GM21447 (cell line): Measurements from ENCODE around the gene TERB2.
"Not testable (repeated sequence)": the region's sequence is repeated elsewhere in the genome, so short reads cannot be mapped to it uniquely, and the experiment has no call there.

Source experiments
- ATAC-seq: cut with Tn5 transposase; IDR thresholded peaks from one replicate; pipeline ENCODE4 v1.9.1; 2021; ENCODE audit not compliant: unreplicated experiment

TERB2 gene, protein sequence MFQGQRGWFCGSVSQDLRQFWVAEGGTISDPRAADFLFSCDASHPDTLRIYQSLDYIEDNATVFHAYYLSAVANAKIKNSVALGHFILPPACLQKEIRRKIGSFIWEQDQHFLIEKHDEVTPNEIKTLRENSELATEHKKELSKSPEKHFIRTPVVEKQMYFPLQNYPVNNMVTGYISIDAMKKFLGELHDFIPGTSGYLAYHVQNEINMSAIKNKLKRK

DNA sequence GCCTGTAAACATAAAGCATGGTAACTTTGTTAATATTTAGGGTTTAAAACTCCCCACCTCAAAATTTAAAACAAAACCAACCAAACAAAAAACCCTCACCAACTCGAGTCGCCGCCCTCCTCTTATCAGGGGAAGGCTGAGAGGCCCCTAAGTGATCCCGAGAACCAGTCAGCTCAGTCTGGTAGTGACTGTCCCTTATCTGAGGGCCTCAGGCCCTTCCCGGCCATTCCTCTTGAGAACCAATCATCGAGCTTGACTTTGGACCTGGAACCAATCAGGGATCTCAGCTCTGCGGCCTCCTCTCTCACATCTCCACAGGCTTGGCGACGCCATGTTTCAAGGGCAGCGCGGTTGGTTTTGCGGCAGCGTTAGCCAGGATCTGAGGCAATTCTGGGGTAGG is at the start of gene TERB2:
Gene TERB2, plus strand, starts transcription at position 300 of the 400 bp plus-strand sequence. Its CDS starts 32 bp downstream, at position 332.
- no peak for ATAC-seq

DNA sequence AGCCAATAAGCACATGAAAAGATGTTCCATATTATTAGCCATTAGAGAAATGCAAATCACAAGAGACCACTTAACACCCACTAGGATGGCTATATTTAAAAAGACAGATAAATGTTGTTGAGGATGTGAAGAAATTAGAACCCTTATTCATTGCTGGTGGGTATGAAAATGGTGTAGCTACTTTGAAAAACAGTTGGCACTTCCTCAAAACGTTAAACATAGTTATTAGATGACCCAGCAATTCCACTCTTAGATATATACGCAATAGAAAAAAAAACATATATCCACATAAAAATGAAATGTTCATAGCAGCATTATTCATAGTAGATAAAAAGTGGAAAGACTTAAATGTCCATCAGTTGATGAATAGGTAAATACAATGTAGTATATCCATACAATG is 47.1 kb upstream of the TERB2 start:
- no peak for ATAC-seq

DNA sequence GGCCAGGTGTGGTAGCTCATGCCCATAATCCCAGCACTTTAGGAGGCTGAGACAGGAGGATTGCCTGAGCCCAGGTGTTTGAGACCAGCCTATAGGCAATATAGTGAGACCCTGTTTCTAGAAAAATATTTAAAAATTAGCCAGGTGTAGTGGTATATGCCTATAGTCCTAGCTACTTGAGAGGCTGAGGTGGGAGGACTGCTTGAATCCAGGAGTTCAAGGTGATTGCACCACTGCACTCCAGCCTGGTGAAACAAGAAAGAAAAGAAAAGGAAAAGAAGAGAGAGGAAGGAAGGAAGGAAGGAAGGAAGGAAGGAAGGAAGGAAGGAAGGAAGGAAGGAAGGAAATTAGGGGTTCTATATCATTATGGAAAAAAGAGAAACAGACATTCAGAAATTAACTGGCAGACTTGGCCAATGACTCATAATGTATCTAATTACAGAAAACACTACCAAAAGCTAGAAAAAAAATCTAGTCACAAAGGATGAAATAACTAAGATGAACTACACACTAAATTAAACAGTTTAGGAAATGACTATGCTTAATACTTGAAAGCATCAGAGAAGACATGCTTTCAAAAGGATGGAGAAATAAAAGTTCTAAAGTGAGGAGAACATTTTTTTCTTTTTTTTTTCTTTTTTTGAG is 45.4 kb upstream of the TERB2 start:
- ATAC-seq, result no peak

DNA sequence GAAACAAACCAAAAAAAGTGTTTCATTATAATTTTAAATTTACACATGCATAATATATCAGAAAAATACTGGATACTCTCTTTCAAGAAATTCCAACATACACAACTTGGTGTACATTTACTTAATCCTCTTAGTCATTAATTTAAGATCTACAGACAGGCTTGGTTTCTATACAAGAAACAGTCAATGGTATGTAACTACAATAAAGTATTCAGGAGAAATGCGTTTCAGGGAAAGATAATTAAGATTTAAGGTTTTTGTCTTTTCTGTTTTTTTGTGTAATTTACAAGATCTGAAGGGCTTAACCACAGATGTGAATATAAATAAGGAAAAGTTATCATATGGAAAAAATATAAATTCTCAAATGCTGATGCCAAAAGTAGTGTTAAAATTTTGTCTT is 44.3 kb upstream of the TERB2 start:
- ATAC-seq, result not testable (repeated sequence)

DNA sequence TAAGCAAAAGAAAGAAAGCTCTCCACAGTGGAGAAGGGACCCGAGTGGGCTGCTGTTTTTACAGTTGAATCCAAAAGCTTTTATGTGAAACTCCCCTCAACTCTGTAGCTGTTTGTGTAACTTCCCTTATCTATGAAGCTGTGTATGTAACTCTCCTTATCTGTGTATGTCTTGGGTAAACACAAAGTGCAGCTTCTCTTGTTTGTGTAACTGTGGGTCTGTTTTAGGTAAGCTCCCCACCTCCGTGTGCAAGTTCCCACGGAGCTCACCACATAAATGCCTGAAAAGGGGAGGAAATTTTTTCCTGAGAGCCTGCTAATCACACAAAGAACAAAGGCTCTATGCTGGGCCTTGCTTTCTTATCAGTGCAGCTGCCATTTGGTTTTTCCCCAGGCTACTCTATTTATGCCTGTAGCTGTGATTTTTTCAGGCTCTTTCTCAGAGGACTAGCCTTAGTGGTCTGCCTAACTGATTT is 43.5 kb upstream of the TERB2 start:
- ATAC-seq, result not testable (repeated sequence)

DNA sequence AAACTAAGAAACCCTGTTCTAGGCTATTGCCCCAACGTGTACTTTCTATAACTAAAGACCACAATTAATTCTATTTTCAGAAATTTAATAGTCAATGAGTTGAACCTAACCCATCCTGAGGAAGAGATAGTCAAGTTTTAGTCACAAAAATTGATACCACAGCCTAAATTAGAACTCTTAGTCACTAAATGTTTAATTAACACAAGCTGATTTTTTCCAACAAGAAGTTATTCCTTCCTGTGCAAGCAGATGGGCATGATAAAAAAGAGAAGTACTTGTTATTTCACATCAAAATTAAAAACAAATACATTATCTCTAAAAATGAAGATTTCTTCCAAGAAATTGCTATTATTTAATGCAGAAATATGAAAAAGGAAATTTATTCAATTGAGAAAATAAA is 38.4 kb upstream of the TERB2 start:
- no peak for ATAC-seq

DNA sequence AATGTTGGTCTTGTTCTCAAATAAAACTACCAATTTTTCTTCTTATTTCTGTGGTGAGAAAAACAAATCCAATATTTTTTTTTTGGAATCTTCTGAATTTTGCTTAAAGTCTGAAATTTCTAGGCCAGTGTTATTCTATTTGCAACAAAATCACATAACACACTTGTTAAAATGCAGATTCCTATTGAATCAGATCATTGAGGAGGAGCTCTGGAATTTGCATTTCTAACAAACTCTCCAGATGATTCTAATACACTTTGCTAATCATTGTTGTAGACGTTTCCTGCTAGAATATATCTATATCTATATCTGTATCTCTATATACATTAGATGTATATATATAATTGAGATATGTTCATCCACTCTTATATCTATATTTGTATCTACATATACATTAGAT is 27.8 kb upstream of the TERB2 start:
- ATAC-seq, result not testable (repeated sequence)

DNA sequence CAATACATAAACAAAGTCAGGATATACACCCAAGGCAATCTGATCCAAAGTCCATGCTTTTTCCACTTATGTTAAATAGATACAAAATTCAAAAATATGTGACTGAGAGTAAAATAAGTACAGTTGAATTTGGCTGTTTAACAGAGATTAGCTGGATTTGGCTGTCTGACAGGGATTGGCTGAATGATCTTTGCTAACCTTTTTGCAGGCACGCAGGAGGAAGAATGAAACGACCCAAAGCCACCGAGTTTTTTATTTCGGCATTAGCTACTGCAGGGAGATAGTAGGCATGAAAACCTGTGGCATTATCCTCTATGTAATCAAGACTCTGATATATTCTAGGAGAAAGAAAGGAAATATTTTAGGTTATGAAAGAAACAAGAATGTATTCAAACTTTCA is 26.2 kb upstream of the TERB2 start:
- not testable (repeated sequence) for ATAC-seq

DNA sequence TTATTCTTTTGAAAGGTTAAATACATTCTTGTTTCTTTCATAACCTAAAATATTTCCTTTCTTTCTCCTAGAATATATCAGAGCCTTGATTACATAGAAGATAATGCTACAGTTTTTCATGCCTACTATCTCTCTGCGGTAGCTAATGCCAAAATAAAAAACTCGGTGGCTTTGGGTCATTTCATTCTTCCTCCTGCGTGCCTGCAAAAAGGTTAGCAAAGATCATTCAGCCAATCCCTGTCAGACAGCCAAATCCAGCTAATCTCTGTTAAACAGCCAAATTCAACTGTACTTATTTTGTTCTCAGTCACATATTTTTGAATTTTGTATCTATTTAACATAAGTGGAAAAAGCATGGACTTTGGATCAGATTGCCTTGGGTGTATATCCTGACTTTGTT is 1.8 kb downstream of the TERB2 start:
- not testable (repeated sequence) for ATAC-seq

DNA sequence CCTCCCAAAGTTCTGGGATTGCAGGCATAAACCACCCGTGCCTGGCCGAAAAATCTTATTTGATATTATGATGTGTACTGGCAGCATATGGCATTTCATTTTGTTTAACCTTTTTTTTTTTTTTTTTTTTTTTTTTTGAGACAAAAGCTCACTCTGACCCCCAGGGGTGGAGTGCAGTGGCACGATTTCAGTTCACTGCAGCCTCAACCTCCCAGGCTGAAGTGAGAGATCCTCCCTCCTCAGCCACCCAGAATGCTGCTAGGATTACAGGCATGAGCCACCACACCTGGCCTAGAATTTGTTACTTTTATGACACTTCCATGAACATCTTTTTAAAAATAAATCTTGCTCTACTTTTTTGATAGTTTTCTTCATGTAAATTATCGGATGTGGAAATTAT is 12.0 kb downstream of the TERB2 start:
- ATAC-seq, result no peak

DNA sequence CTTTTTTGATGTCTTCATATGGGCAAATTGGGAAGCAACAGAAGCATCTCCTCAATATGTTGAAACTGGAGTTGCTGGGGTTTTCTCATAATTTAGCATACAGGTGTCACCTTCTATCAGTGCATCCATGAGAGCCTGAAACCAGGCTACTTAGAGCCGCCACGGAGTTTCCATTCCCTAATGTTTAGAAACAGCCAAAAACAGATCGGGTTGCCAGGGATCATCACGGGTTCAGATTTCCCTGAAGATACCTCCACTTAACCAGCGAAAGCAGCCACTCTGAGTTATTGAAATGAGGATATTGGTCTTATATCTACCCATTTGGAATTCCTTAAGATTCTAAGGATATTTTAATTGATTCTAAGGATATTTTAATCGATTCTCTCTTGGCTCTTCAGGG is 14.5 kb downstream of the TERB2 start:
- no peak for ATAC-seq

DNA sequence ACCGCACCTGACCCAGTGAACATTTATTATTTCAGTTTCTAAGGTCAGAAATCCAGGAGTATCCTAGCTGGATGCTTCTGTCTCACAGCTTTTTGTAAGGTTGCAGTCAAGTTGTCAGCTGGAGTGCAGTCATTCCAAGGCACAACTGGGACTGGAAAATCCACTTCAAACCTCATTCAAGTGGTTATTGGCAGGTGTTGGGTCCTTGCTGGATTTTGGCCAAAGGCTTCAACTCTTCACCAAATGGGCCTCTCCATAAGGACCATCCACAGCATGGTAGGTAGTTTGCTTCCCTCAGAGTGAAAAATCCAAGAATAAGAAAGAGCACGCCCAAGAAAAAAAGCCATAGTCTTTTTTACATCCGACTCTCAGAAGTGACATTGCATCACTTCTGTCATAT is 19.7 kb downstream of the TERB2 start:
- not testable (repeated sequence) for ATAC-seq

DNA sequence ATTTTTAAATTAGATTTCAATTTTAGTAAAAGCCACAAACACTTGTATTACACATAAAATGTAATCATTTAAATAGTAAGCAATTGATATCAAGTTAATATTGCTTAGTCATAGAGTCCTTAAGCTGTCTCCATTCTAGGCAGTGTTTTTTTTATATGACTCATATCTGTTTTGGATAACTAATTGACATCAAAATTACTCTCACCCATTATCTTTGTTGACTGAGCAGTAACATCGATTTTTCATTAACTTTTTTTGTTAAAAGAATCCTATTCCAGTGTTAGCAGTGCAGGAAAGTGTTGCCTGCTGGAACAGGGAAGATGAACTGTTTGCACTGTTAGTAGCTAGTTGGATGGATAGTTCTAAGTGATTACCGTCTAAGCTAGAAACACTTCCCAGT is 21.3 kb downstream of the TERB2 start:
- ATAC-seq, result not testable (repeated sequence)

DNA sequence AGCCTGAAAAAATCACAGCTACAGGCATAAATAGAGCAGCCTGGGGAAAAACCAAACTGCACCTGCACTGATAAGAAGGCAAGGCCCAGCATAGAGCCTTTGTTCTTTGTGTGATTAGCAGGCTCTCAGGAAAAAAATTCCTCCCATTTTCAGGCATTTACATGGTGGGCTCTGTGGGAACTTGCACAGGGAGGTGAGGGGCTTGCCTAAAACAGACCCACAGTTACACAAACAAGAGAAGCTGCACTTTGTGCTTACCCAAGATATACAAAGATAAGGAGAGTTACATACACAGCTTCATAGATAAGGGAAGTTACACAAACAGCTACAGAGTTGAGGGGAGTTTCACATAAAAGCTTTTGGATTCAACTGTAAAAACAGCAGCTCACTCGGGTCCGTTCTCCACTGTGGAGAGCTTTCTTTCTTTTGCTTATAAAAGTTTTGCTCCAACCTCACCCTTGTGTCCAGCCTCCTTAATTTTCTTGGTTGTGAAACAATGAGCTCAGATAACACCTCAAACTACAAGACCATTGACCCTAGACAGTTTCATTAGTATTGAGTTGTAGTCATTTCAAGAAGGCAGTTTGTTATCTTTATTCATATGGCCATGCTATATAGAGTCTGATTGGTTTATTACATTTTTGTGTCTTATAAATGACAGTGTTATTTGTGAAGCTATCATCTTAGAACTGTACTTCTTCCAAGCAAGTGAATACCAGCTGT is 23.3 kb downstream of the TERB2 start:
- not testable (repeated sequence) for ATAC-seq

DNA sequence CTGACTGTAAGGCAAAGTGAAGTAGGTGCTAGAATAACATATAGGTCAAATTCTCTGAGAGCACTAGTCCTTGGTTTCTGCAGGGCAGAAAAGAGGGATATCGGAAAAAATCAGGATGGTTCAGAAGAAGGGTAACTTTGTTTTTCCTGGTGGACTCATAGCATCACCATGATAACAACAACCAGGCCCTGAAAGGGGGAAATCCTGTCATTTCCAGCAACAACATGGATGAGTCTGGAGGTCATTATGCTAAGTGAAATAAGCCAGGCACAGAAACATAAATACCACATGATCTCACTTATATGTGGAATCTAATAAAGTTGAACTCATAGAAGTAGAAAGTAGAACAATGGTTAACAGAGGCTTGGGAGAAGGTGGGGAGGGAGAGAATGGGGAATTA is 27.7 kb downstream of the TERB2 start:
- not testable (repeated sequence) for ATAC-seq

DNA sequence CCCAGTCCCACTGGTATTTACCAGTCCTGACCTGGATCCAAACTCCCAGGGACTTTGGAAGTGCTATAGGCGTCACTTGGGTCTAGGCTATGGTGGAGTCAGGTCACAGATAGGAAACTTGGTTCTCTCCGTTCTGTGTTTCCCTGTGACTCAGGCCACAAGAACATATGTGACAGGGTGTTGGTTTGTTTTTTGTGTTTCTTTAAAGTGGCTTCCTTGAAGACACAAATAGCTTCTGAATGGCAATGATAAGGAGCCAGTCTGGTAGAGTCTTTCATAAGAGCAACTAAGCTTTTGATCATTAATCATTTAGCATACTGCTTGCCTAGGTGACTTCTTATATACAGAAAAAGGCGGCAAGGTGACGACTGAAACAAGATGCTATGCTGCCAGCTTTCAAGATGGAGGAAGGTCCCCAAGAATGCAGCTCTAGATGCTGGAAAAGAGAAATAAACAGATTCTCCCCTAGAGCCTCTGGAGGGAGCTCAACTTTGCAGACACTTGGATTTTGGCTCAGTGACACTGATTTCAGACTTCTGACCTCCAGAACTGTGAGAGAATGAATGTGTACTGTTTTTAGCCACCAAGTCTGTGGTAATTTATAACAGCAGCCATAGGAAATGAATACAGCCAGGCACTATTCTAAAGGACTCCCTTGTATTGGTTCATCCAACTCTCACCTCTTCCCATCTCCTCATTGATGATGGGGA is 30.0 kb downstream of the TERB2 start:
- not testable (repeated sequence) for ATAC-seq

DNA sequence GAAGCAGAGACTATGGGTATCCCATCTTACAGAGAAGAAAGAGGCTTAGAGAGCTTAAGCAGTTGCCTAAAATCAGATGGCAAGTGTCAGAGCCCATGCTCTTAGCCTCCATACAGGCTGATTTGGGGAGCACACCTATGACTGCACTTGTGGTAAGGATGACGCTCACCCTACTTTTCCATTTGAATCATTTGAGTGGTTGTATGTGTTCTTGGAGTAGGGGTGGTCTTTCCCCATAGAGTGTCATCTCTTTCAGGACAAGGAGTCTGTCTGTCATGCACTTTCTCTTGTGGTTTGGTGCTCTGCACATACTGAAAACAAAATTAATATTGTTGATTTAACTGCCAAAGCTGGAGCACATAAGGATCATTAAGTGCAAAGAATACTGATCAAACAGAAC is 31.2 kb downstream of the TERB2 start:
- ATAC-seq, result not testable (repeated sequence)

DNA sequence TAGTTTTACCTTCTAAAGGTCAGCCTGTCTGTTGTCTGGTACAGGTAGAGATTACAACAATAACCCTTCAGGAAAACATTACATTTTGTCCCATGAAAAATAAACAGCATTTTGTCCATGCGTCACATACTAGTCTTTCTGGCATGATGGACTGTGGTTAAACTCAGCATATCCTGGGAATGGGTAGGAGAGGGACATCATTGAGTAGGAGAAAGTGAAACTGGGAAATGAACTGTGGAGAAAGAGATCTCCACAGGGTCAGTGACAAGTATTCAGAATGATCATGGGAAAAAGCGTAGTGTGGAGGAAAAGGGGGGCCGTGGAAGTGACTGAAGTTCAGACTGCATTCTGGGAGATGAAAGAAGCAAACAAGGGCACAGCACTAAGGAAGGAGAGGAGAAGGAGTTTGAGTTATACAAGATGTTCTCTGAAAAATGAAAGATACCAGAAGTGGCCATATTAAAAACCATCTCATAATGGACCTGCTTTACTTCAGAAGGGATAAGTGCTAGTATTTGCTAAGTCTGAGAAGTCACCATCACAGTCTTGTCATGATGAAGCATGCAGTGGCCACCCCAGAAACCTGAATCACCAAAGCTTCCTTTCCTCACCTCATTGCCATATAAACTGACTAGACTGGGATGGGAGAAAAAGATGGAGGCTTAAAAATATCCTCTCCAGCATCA is 31.8 kb downstream of the TERB2 start:
- not testable (repeated sequence) for ATAC-seq

DNA sequence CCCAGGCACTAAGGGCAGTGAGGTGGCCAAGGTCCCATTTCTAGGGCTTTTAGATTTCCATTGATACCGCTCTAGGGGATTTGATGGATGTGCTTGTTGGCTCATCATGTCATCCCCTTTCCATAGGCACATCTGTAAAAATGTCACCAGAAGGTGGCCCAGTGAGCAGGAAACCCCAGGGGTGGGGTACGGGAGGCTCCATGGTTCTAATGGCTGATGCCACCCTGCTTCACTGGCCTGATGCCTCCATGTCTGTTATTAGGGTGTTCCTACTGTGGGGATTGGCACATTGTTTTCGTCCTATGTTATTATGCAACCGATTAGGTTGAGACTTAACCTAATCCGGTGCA is 32.4 kb downstream of the TERB2 start:
- not testable (repeated sequence) for ATAC-seq

DNA sequence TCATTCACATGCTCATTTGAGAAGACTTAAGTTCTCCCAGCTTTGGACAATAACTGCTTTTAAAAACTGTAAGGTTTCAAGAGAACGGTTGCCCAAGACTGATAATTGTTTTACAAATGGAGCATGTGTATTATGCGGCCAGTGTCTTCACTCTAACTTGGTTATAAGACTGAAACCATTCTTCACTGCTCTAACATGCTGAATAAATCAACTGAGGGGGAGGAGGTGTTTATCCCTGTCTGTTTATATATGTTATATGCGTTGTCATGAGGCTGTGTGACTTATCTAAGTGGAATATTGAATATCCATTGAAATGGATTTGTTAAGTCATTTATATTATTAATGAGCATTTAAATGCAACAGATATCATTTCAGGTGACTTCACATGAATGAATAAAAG is 41.1 kb downstream of the TERB2 start:
- not testable (repeated sequence) for ATAC-seq

DNA sequence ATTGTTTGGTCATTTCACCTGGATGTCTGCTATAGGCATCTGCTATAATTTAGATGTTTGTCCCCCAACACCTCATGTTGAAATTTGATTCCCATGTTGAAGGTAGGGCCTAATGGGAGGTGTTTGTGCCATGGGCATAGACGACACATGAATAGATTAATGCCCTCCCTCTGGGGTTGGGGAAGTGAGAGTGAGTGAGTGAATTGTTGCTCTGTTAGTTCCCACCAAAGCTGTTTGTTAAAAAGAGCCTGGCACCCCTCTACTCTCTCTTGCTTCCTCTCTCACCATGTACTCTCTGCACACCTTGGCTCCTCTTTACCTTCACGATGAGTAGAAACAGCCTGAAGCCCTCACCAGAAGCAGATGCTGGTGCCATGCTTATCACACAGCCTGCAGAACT is 42.6 kb downstream of the TERB2 start:
- no peak for ATAC-seq
